Measurements from ENCODE around the gene GSN.

GSN gene

GRCh38 chr9:121325387-121325786 is 57.4 kb downstream of the GSN start:
- DNase-seq: no peak

GRCh38 chr9:121326130-121326838 is 58.3 kb downstream of the GSN start:
- DNase-seq: no peak

GRCh38 chr9:121326901-121327613 is 59.1 kb downstream of the GSN start:
- no peak for DNase-seq

GRCh38 chr9:121328476-121328875 is 60.5 kb downstream of the GSN start:
- DNase-seq: no peak

- DNase-seq: no peak
These were observed 61.1 kb downstream of the GSN start for GRCh38 chr9:121328876-121329681.

GRCh38 chr9:121331549-121331948 is 63.6 kb downstream of the GSN start:
- no peak for DNase-seq

GRCh38 chr9:121331992-121332685 is 64.2 kb downstream of the GSN start:
- DNase-seq: no peak

- DNase-seq: no peak
These were observed 66.2 kb downstream of the GSN start for GRCh38 chr9:121333950-121334773.

GRCh38 chr9:121336665-121337064 is 68.7 kb downstream of the GSN start:
- DNase-seq: no peak

GRCh38 chr9:121339437-121339836 is 71.5 kb downstream of the GSN start:
- no peak for DNase-seq

- no peak for DNase-seq
These were observed 72.9 kb downstream of the GSN start for GRCh38 chr9:121340676-121341392.

- no peak for DNase-seq
These were observed 76.2 kb downstream of the GSN start for GRCh38 chr9:121344184-121344583.

GRCh38 chr9:121345070-121345469 is 77.1 kb downstream of the GSN start:
- no peak for DNase-seq

GRCh38 chr9:121348221-121348620 is 80.3 kb downstream of the GSN start:
- no peak for DNase-seq

GRCh38 chr9:121349009-121349408 is 81.0 kb downstream of the GSN start:
- no peak for DNase-seq

- DNase-seq: no peak
These were observed 82.1 kb downstream of the GSN start for GRCh38 chr9:121350036-121350435.

- no peak for DNase-seq
These were observed 83.1 kb downstream of the GSN start for GRCh38 chr9:121350993-121351561.

GRCh38 chr9:121353241-121354061 is 85.5 kb downstream of the GSN start:
- no peak for DNase-seq

GRCh38 chr9:121354141-121354540 is 86.2 kb downstream of the GSN start:
- DNase-seq: no peak

GRCh38 chr9:121354762-121355161 is 86.8 kb downstream of the GSN start:
- no peak for DNase-seq

Measured in stimulated activated CD4-positive, alpha-beta T cell treated with anti-CD3 and anti-CD28 coated beads, Interleukin-2, amount 100 ng/mL, for 48 hours (primary cell).